Kidney epithelial cell (primary cell): ENCODE measurements around the gene RNF180. TPM values are rescaled to one million over a fixed set of nuclear protein-coding genes. Genes with fewer than 3 reads are reported as not detected.
"Not testable (repeated sequence)": the region's sequence is repeated elsewhere in the genome, so short reads cannot be mapped to it uniquely, and the experiment has no call there.

Experiments
- DNase-seq: peaks from one replicate; pipeline ENCODE4 v3.0.0-alpha.2; 2010; ENCODE audit warnings: low read depth
- H3K27me3 ChIP-seq: 2 replicates; pipeline ENCODE4 v1.6.0; 2011; ENCODE audit warnings: low read length; ENCODE audit not compliant: control insufficient read depth, insufficient read depth
- H3K36me3 ChIP-seq: 2 replicates; pipeline ENCODE4 v1.5.1; 2011; ENCODE audit warnings: low read length; ENCODE audit not compliant: control insufficient read depth, insufficient read depth
- H3K4me3 ChIP-seq: 2 replicates; pipeline ENCODE4 v1.5.1; 2011; ENCODE audit warnings: low read depth, mild to moderate bottlenecking, control low read depth, low read length
- total RNA-seq: library from RNA; depleted of rRNA; stranded (reverse); fragments of >200 nt; gene quantifications from 2 replicates; pipeline ENCODE4 v1.2.3, GENCODE V29; 2015
- TF ChIP-seq, protein P1 (sequence below): IDR thresholded peaks from 2 replicates; pipeline ENCODE4 v1.5.1; 2011; ENCODE audit warnings: mild to moderate bottlenecking, moderate library complexity, low read length, control low read depth, inconsistent platforms; ENCODE audit not compliant: insufficient read depth, poor library complexity, severe bottlenecking

The RNF180 gene
- total RNA-seq, 1 donor from 2014 or later = 16.3 TPM

DNA sequence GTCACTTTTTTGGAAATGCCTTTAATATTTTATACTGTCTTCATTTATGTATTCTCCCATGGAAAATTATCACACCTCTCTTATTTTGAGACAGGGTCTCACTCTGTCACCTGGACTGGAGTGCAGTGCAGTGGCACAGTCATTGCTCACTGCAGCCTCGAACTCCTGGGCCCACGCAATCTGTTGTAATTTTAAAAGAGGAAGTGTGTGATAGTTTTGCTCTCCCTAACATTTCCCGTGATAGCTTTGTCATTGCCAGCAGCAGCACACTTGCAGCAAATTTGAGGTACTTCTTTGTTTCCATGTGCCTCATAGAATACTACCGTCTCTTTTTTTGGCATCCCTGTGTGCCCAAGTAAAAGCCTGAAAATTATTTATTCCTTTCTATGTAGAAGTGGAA, 103.5 kb downstream of the RNF180 start:
- Histone ChIP-seq H3K27me3 (no peaks in the 10 kb centered on the region), H3K36me3 (no peaks in the 10 kb centered on the region), H3K4me3 (no peak overlapping the region)
- DNase-seq = no peak
- TF ChIP-seq, protein P1, sequence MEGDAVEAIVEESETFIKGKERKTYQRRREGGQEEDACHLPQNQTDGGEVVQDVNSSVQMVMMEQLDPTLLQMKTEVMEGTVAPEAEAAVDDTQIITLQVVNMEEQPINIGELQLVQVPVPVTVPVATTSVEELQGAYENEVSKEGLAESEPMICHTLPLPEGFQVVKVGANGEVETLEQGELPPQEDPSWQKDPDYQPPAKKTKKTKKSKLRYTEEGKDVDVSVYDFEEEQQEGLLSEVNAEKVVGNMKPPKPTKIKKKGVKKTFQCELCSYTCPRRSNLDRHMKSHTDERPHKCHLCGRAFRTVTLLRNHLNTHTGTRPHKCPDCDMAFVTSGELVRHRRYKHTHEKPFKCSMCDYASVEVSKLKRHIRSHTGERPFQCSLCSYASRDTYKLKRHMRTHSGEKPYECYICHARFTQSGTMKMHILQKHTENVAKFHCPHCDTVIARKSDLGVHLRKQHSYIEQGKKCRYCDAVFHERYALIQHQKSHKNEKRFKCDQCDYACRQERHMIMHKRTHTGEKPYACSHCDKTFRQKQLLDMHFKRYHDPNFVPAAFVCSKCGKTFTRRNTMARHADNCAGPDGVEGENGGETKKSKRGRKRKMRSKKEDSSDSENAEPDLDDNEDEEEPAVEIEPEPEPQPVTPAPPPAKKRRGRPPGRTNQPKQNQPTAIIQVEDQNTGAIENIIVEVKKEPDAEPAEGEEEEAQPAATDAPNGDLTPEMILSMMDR = no peak

DNA sequence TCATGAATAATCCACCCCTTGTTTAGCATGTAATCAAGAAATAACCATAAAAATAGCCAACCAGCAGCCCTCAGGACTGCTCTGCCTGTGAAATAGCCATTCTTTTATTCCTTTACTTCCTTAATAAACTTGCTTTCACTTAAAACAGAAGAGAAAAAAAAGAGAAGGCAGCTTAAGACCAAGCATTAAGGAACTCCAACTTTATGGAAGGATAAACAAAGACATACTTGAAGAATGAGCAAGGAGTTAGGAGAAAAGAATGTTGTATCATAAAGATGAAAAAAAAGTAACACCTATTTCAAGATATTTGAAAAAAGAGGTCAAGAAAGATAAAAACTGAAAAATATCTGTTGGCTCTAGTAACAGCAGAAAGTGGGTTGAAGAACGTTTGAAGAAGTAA, 107.6 kb downstream of the RNF180 start:
- DNase-seq = no peak
- H3K36me3 ChIP-seq = no peaks in the 10 kb centered on the region
- TF ChIP-seq, protein P1 = no peak
- H3K4me3 ChIP-seq = no peak overlapping the region
- no peaks in the 10 kb centered on the region for H3K27me3 ChIP-seq

DNA sequence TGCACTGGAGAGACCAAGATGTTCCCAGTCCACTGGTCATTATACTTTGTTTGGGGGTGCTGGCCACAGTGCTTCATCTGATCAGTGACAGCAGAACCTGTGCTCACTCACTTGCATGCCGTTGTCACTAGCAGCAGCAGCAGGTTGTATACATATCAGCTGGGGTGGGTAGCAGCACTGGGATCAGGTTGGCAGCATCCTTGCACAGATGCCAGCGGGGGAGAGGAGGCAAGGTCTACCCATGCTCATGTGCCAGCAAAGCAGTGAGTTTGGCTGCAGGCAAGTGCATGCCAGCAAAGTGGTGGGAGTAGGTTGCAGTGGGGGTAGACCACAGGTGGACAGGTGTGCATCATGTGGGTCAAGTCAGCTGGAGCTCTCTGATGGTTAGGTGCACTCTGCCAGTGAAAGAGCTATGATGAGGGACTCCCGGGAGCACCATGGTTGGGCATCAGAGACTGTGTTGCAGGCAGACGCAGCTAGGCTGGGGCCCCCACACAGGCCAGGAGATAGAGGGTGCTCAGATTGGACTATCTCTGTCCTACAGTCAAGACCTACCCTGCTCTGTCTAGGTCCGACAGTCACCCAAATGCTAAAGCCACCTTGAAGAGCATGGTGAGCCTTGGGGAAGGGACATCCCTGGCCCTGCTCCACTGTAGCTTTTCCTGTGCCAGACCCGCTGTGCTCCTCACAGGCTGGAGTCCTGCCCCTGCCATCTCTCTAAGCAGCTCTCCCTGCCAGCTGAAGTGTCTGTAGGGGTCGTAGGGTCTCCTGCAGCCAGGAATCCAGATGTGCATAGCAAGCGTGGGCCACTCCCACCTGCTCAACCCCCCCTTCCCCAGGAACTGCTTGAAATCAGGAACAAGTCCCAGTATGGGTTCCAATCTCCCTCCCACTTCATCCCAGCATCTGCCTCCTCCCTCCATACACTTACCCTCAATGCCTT, 119.8 kb downstream of the RNF180 start:
- no peak overlapping the region for H3K4me3 ChIP-seq
- H3K36me3 ChIP-seq = no peaks in the 10 kb centered on the region
- no peaks in the 10 kb centered on the region for H3K27me3 ChIP-seq
- no peak for DNase-seq
- TF ChIP-seq, protein P1 = no peak

DNA sequence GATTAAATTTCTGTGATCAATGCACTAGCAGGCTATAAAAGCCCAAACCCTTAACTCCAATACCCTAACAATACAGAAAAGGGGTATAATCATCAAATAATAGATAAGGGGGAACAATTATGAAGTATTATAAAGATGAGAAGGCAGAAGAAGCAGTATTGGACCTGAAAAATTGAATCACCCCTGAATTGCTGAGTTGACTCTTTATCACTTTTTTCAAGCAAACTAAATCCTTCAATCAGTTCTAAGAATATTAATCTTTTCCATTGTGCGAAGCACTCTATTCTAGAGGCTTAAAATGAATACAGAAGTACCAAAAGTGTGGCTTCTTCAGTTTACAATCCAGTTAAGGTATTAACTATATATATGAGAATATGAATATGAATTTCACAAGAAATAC, 120.7 kb downstream of the RNF180 start:
- Histone ChIP-seq H3K4me3 (no peak overlapping the region), H3K27me3 (no peaks in the 10 kb centered on the region), H3K36me3 (no peaks in the 10 kb centered on the region)
- DNase-seq = no peak
- TF ChIP-seq, protein P1 = no peak

DNA sequence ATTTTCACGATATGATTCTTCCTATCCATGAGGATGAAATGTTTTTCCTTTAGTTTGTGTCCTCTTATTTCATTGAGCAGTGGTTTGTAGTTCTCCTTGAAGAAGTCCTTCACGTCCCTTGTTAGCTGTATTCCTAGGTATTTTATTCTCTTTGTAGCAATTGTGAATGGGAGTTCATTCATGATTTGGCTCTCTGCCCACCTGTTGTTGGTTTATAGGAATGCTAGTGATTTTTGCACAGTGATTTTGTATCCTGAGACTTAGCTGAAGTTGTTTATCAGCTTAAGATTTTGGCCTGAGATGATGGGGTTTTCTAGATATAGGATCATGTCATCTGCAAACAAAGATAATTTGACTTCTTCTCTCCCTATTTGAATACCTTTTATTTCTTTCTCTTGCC, 122.9 kb downstream of the RNF180 start:
- not testable (repeated sequence) for DNase-seq

DNA sequence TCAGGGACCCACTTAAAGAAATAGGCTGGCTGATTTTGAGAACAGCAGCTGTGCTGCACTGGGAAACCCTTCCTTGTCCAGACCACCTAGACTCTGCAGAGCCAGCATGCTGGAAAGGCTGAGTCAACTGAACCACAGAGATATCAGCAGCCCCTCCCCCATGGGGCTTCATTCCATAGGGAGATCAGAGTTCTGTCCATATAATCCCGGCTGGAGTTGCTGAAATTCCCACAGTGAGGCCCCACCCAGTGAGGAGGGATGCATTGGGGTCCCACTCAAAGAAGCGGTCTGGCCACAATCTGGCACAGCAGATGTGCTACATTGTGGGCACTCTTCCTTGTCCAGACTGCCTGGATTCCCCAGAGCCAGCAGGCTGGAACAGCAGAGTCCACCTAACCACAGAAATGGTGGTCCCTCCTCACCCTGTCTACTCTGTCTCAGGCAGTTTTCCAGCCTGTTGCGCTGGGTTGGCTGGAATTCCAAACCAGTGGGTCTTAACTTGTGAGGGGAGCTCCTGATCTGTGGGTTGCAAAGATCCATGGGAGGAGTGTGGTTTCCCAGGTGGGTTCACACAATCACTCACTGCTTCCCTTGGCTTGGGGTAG, 127.1 kb downstream of the RNF180 start:
- Histone ChIP-seq H3K4me3 (no peak overlapping the region), H3K36me3 (no peaks in the 10 kb centered on the region), H3K27me3 (no peaks in the 10 kb centered on the region)
- DNase-seq = peak; percentile 63
- TF ChIP-seq, protein P1 = no peak

More for the DNA sequence above, 122.9 kb downstream of the RNF180 start:
- not testable (repeated sequence) for H3K36me3 ChIP-seq, H3K27me3 ChIP-seq, H3K4me3 ChIP-seq
